Panc1 (cell line): ENCODE results near the gene USP32. TPM values are rescaled to one million over a fixed set of nuclear protein-coding genes. Genes with fewer than 3 reads are reported as not detected.

Experiments used
- ATAC-seq: fragments of 200-7000 bp; cut with Tn5 transposase; 2 replicates; pipeline ENCODE4 v1.9.1; 2020; ENCODE audit warnings: mild to moderate bottlenecking, moderate library complexity
- BruUV-seq: library from RNA; stranded (reverse); fragments of 400-500 nt; replicated peaks from 2 replicates; lab custom pipeline; 2021; lab: Mats Ljungman, UMichigan
- CTCF ChIA-PET: fragments of 300-600 bp; sonication (Branson Sonifier 250); formaldehyde crosslinking; loops from one replicate; lab custom pipeline; 2022; ENCODE audit warnings: antibody characterized with exemption; lab: Charles Lee
- POLR2A ChIA-PET: fragments of 300-600 bp; sonication (Branson Sonifier 250); formaldehyde crosslinking; loops from one replicate; lab custom pipeline; 2022; ENCODE audit warnings: antibody characterized with exemption; lab: Charles Lee
- DNase-seq: peaks from one replicate; pipeline ENCODE4 v3.0.0-alpha.2; 2010; ENCODE audit warnings: low read depth, low spot score
- H3K27ac ChIP-seq: 2 replicates; pipeline ENCODE4 v1.5.1; 2011; ENCODE audit warnings: mild to moderate bottlenecking, low read length, inconsistent platforms
- H3K27me3 ChIP-seq: fragments of 200-500 bp; sonication (Bioruptor generic); 2 replicates; pipeline ENCODE4 v1.6.0; 2014; ENCODE audit warnings: low read length, inconsistent platforms; ENCODE audit not compliant: control insufficient read depth, insufficient read depth
- H3K36me3 ChIP-seq: fragments of 200-500 bp; sonication (Bioruptor generic); 2 replicates; pipeline ENCODE4 v1.5.1; 2014; ENCODE audit warnings: inconsistent platforms, mild to moderate bottlenecking, low read length, moderate library complexity; ENCODE audit not compliant: control insufficient read depth, insufficient read depth
- H3K4me1 ChIP-seq: 2 replicates; pipeline ENCODE4 v1.5.1; 2011; ENCODE audit warnings: inconsistent platforms, mild to moderate bottlenecking, low read length, moderate library complexity; ENCODE audit not compliant: control insufficient read depth, insufficient read depth
- H3K4me3 ChIP-seq, 2 experiments: 2 replicates each; pipeline ENCODE4 v1.5.1; 2011 to 2012; ENCODE audit warnings: low read depth in 2 of 2, low read length in 2 of 2, mild to moderate bottlenecking in 2 of 2, inconsistent platforms in 1 of 2, moderate library complexity in 1 of 2
- H3K9me3 ChIP-seq: fragments of 200-500 bp; sonication (Bioruptor generic); 2 replicates; pipeline ENCODE4 v1.5.1; 2014; ENCODE audit warnings: low read depth, mild to moderate bottlenecking, inconsistent platforms, low read length, moderate library complexity; ENCODE audit not compliant: control insufficient read depth, insufficient read depth
- CTCF ChIP-seq: fragments of 450-650 bp; IDR thresholded peaks from 2 replicates; pipeline ENCODE4 v1.5.1; 2017; ENCODE audit warnings: mild to moderate bottlenecking
- POLR2AphosphoS5 ChIP-seq: IDR thresholded peaks from 2 replicates; pipeline ENCODE4 v1.6.1; 2012; ENCODE audit warnings: mild to moderate bottlenecking, low read depth, low read length, moderate library complexity
- REST ChIP-seq, 2 experiments: IDR thresholded peaks; 2 replicates each; pipeline ENCODE4 v1.6.1; 2011 to 2012; ENCODE audit warnings: low read depth in 2 of 2, control low read depth in 1 of 2, low read length in 1 of 2, mild to moderate bottlenecking in 1 of 2, moderate library complexity in 1 of 2; ENCODE audit not compliant: insufficient read depth in 1 of 2
- SIN3A ChIP-seq: IDR thresholded peaks from 2 replicates; pipeline ENCODE4 v1.6.1; 2012; ENCODE audit warnings: low read depth, mild to moderate bottlenecking, low read length, moderate library complexity, borderline replicate concordance; ENCODE audit not compliant: insufficient read depth
- TCF7L2 ChIP-seq: IDR thresholded peaks from 2 replicates; pipeline ENCODE4 v1.6.1; 2011; ENCODE audit warnings: mild to moderate bottlenecking, low read depth, low read length, inconsistent platforms
- in situ Hi-C: cut with HindIII; loops from 2 replicates; pipeline ENCODE4 v1.10.0; 2016; ENCODE audit warnings: low sequenced_read_pairs, low pct_unique_long_range_greater_than_20kb
- intact Hi-C: fragments of 100-400 bp; cut with micrococcal nuclease; formaldehyde crosslinking; loops from one replicate; pipeline ENCODE4 v1.10.0; 2022; ENCODE audit not compliant: unreplicated experiment
- total RNA-seq: library from RNA; stranded (reverse); gene quantifications from one replicate; pipeline ENCODE4 v1.2.1, GENCODE V29; 2021; ENCODE audit not compliant: unreplicated experiment

Gene USP32
- total RNA-seq, 1 experiment from 2014 or later, result 45.5 TPM

- ATAC-seq (no peak), DNase-seq (no peak)
- POLR2A ChIA-PET, result no interaction called here
- Histone ChIP-seq H3K27me3 (no peaks in the 10 kb centered on the region), H3K36me3 (no peaks in the 10 kb centered on the region), H3K9me3 (no peaks in the 10 kb centered on the region), H3K27ac (no peak overlapping the region), H3K4me1 (no peaks in the 10 kb centered on the region), H3K4me3 (no peak overlapping the region)
- TF ChIP-seq POLR2AphosphoS5 (no peak), REST (IDR thresholded peaks at IDR 0.05; ENCODE audit: insufficient read depth in 1 of 2, low read depth in 2 of 2, low read length in 1 of 2) (no peak), SIN3A (no peak), CTCF (no peak), TCF7L2 (no peak)
- intact Hi-C loops (no loop called here), in situ Hi-C loops (no loop called here)
- BruUV-seq, result no TSS peak
- CTCF ChIA-PET, result no interaction called here
Observed at GRCh38 chr17:60398227-60398959, 6.5 kb upstream of the USP32 start.

- no peak overlapping the region for H3K4me3 ChIP-seq
- H3K27ac ChIP-seq, result no peak overlapping the region
- no peaks in the 10 kb centered on the region for H3K27me3 ChIP-seq
- peaks cover 6% of the 10 kb centered on the region; the same call in 1 of the 2 replicates for H3K36me3 ChIP-seq
- intact Hi-C loops, result no loop called here
- no peaks in the 10 kb centered on the region for H3K9me3 ChIP-seq
- in situ Hi-C loops, result no loop called here
- ChIA-PET CTCF (no interaction called here), POLR2A (no interaction called here)
- peaks cover 3% of the 10 kb centered on the region; the same call in 1 of the 2 replicates for H3K4me1 ChIP-seq
- TF ChIP-seq SIN3A, result no peak
- no peak for TF ChIP-seq TCF7L2
- TF ChIP-seq POLR2AphosphoS5, result no peak
- TF ChIP-seq REST (IDR thresholded peaks at IDR 0.05; ENCODE audit: insufficient read depth in 1 of 2, low read depth in 2 of 2, low read length in 1 of 2), result no peak
- no peak for TF ChIP-seq CTCF
- DNase-seq, result no peak
- ATAC-seq, result no peak
- BruUV-seq, result no TSS peak
Observed at GRCh38 chr17:60396412-60396811, 4.5 kb upstream of the USP32 start.
